GM10248 (cell line): Measurements from ENCODE around the gene SPATA6L.

Experiments used
- CTCF ChIA-PET: fragments of 300-600 bp; sonication (Branson Sonifier 250); formaldehyde crosslinking; extraction: SDS; loops from one replicate; lab custom pipeline; 2021; ENCODE audit warnings: antibody characterized with exemption; lab: Yijun Ruan, JAX
- POLR2A ChIA-PET: fragments of 350-650 bp; sonication (Branson Sonifier 250); formaldehyde crosslinking; extraction: SDS; loops from one replicate; lab custom pipeline; 2020; ENCODE audit warnings: antibody characterized with exemption; lab: Yijun Ruan, JAX
- DNase-seq: peaks from one replicate; pipeline ENCODE4 v3.0.0; 2012; ENCODE audit errors: extremely low spot score
- TF ChIP-seq, protein P1 (sequence below): IDR thresholded peaks from 2 replicates; pipeline ENCODE4 v1.5.1; 2012; ENCODE audit warnings: mild to moderate bottlenecking, low read depth; ENCODE audit errors: extremely low read depth, missing control alignments, control extremely low read depth

Gene SPATA6L

GRCh38 chr9:4583001-4583400 lies 83.3 kb downstream of the SPATA6L start:
- ChIA-PET CTCF (interaction anchor here (1.0 to 1.5 kb wide), 3 partner anchors 10 to 267 kb away, joined by 3 to 4 read pairs (median 3); no protein-coding TSS in a partner anchor), POLR2A (interaction anchor here (0.7 kb wide), 1 partner anchor 1740 kb away, joined by 3 read pairs; no protein-coding TSS in a partner anchor)
- DNase-seq = no peak
- TF ChIP-seq, protein P1, sequence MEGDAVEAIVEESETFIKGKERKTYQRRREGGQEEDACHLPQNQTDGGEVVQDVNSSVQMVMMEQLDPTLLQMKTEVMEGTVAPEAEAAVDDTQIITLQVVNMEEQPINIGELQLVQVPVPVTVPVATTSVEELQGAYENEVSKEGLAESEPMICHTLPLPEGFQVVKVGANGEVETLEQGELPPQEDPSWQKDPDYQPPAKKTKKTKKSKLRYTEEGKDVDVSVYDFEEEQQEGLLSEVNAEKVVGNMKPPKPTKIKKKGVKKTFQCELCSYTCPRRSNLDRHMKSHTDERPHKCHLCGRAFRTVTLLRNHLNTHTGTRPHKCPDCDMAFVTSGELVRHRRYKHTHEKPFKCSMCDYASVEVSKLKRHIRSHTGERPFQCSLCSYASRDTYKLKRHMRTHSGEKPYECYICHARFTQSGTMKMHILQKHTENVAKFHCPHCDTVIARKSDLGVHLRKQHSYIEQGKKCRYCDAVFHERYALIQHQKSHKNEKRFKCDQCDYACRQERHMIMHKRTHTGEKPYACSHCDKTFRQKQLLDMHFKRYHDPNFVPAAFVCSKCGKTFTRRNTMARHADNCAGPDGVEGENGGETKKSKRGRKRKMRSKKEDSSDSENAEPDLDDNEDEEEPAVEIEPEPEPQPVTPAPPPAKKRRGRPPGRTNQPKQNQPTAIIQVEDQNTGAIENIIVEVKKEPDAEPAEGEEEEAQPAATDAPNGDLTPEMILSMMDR = no peak

DNA sequence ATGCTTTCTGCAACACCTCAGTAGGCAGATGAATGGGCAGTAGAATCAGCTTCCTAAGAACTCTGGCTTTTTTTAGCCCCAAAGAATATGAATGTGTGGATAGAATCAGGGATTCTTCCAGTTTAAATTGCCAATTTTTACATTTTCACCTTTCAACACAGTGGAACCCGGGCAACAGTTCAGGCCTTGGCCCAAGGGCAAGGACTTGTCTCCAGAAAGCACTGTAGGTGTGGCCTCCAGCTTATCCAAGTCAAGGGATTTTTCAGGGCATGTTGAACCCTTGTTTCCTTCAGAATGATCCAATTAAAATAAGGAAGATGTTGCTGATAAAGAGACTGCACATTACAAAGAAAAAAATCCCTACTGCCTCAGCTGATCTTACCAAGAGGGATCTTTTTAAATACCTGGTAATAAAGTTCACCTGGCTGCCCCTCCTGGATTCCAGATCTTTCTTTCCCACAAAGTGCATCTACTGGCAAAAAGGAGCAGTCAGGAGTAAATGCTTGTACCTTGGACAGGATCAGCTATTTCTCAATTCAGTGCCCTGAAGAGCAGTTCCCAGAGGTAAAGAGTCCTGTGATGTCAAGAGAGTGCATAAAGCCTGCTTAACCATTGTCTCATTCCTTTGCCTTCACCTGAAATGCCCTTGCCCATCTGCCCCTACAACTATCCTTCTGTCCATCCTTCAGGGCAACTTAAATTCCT lies 84.3 kb downstream of the SPATA6L start:
- TF ChIP-seq, protein P1 = no peak
- CTCF ChIA-PET = interaction anchor here (1.5 kb wide), 1 partner anchor 9 kb away, joined by 4 read pairs; no protein-coding TSS in a partner anchor
- POLR2A ChIA-PET = no interaction called here

DNA sequence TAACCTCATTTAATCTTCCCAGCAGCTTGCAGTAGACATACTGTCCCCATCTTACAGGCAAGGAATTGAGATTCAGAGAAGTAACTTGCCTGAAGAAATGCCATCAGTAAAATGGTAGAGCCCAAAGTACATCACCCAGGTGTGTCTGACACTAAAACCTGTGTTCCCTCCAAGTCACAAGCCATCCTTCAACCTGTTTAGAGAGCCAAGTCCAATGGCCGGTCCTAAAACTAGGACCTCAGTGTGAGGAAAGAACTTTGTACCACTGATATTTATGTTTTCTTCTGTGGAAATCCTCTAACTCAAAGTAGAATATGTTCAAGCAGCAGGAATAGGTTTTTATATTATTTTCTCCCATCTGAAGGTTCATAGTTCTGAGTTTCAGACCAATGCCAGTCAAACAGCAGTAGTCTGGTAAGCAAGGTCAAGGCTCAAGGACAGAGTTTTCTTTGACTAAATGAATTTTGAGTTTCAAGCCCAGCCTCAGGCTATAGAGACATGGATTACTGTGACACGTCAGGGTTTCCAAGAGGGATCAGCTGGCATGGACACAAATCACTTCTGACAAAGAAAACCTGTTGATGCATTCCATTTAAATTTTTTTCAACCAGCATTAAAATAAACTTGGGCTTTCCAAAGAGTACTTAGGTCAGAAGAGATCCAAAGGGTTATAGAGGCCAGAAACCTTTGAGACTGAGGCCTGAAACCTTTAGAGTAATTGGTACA lies 85.1 kb downstream of the SPATA6L start:
- CTCF ChIA-PET = no interaction called here
- TF ChIP-seq, protein P1 = no peak
- DNase-seq = no peak
- POLR2A ChIA-PET = no interaction called here

More for the DNA sequence above, 84.3 kb downstream of the SPATA6L start:
- DNase-seq = no peak

DNA sequence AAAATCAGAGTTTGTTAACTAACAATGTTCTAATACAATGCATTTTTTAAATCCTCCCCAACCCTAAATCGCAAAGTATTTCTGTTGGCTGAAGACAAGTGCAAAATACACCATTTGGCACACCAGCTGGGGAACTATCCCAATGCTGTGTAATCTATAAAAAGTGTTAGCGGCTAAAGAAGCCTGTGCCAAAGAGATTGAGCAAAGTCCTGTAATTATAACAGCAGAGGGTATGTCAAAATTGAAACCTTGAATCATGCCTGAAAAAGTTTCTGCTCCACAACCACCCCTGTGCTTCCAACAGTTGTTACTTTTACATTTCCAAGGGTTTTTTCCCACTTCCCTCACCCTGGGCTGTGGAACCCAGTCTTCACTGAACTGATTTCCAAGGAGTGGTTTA lies 87.3 kb downstream of the SPATA6L start:
- ChIA-PET POLR2A (no interaction called here), CTCF (no interaction called here)
- TF ChIP-seq, protein P1 = no peak
- no peak for DNase-seq

- no peak for DNase-seq
- TF ChIP-seq, protein P1 = no peak
- CTCF ChIA-PET = no interaction called here
- POLR2A ChIA-PET = no interaction called here
Measured at GRCh38 chr9:4576448-4576847, 89.8 kb downstream of the SPATA6L start.

DNA sequence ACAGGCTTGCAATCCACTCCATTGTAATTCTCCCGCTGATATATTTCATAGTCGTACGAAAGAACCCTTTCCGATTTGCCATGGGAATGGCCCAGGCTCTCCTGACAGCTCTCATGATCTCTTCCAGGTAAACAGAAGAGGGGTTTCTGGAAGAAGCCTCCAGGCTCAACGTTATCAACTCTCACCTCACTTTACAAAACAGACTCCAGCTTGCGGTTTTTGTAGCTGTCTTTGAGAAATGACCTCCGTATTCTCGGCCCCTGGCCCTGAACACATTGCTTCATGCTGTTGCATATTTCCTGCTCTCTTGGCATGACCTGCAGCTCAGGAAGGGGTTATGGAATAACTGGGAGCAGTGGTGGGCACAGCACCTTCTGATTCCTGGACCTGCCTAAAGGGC lies 90.3 kb downstream of the SPATA6L start:
- TF ChIP-seq, protein P1 = no peak
- no peak for DNase-seq
- ChIA-PET POLR2A (no interaction called here), CTCF (interaction anchor here (1.3 kb wide), 1 partner anchor 25 kb away, joined by 6 read pairs; no protein-coding TSS in a partner anchor)
